Tibial nerve (tissue), 4 donors: ENCODE measurements around the gene HLA-E.

Source experiments
- CTCF ChIP-seq, 5 experiments: fragments of 200-600 bp in 3 of 5; fragments of 450-650 bp in 2 of 5; sonication (generic) in 3 of 5; IDR thresholded peaks; one replicate each; pipeline ENCODE4 v1.5.1; 2016 to 2019; ENCODE audit warnings: antibody characterized with exemption in 5 of 5, mild to moderate bottlenecking in 3 of 5, moderate library complexity in 2 of 5
- EP300 ChIP-seq, 2 donors: sonication (generic); formaldehyde crosslinking; IDR thresholded peaks; one replicate each; pipeline ENCODE4 v1.6.1; 2017; ENCODE audit warnings: antibody characterized with exemption in 2 of 2, mild to moderate bottlenecking in 1 of 2
- POLR2A ChIP-seq, 2 donors: fragments of 450-650 bp; IDR thresholded peaks; one replicate each; pipeline ENCODE4 v1.6.1; 2017; ENCODE audit warnings: antibody characterized with exemption in 2 of 2, mild to moderate bottlenecking in 2 of 2, moderate library complexity in 2 of 2

DNA sequence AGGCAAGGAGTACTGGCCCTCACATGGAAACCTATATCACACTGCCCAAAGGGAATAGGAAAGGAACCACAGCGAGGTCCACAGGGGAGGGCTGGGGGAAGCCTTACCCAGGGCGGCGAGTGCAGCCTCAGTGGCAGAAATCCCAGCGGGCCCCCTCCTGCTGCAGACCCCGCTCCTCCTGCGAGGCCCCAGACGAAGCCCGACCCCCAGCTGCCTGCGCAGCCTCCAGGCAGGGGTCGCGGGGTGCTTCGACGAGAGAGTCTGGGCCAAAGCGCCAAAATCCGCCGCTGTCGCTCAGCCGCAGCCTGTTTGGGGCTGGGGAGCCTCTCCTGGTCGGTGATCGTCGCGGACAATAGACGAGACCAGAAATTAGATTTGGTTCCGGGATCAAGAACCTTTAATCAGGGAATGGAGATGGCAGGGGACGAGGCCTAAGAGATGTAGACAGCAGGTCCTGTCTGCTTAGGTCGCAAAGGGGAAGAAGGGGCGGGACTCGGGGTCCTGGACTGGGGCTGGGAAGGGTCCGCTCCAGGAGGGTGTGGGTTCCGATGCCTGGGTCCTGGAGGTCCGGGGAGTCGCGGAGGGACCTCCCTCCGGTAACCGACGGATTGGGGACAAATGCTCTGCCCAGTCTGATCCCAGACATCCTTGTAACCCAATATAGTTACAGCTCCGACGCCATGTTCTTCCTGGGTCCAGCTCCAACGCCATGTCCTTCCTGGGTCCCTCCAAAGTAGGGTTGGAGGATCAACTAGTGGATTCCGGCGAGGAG is 36.4 kb upstream of the HLA-E start:
- TF ChIP-seq EP300 (IDR thresholded peaks at IDR 0.05): no peak
- no peak for TF ChIP-seq CTCF (IDR thresholded peaks at IDR 0.05)
- no peak for TF ChIP-seq POLR2A (IDR thresholded peaks at IDR 0.05)
